Kidney tubule cell (primary cell): Measurements from ENCODE around the gene NUDT21.
"Not testable (repeated sequence)": the region's sequence is repeated elsewhere in the genome, so short reads cannot be mapped to it uniquely, and the experiment has no call there.

Experiments
- DNase-seq: peaks from one replicate; pipeline ENCODE4 v3.0.0-alpha.2; 2018; ENCODE audit warnings: low spot score

NUDT21 gene

DNA sequence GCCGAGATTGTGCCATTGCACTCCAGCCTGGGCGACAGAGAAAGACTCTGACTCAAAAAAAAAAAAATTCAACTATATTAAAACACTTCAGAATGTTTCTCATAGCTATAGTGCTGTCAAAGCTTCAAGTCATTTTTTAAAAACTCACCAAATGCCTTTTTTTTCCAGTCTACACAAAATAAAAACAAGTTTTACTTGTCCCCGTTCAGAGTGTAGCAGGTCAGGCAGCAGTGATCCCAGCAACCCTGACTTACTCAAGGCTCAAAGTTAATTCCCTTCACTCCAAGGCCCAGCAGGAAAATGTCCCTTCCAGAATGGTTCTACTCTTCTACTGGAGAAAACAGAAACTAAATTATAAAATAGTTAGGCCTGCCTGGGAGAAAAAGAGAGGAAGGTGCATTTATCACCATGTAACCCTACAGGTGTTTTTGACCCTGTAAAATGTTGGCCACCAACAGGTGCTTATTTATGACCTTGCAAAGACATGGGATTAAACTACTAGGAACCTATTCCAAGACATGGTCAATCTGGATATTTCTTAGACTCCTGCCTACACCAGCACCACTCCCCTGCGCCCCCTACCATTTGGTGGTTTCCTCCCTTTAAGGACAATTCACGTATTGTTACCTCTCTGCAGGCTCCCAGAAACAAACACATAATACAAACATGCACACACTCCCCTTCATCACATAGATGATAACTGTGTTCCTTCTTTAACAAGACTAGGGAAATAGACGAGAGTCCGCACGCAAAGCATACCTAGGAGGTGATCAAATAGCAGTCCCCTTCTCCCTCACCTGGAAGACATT, 31.2 kb downstream of the NUDT21 start:
- DNase-seq, result no peak

DNA sequence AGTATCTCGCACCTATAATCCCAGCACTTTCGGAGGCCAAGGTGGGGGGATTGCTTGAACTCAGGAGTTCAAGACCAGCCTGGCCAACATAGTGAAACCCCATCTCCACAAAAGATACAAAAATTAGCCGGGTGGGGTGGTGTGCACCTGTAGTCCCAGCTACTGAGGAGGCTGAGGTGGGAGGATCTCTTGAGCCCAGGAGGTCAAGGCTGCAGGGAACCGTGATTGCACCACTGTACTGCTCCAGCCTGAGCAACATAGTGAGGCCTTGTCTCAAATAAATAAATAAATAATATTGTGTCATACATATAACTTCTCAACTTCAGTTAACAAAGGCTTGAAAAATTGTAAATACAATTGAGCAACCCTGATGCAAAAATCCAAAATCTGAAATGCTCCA, 34.0 kb downstream of the NUDT21 start:
- no peak for DNase-seq

DNA sequence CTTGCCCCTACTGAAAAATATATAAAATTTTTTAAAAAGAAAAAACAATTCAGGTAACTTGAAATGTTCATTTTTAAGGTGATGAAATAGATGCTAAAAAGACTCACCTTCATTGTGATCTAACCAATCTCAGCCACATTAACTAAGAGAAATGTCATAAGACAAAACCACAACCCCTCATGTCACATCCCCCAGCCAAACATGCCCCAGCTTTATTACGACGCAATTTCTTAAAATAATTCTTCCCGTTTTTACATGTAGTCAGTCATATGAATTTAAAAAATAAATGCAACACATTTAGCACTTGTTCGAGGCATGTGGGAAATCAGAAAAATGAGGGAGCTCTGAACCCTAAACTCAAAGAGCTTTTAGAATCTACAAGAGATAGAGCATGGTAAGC, 35.3 kb downstream of the NUDT21 start:
- no peak for DNase-seq

DNA sequence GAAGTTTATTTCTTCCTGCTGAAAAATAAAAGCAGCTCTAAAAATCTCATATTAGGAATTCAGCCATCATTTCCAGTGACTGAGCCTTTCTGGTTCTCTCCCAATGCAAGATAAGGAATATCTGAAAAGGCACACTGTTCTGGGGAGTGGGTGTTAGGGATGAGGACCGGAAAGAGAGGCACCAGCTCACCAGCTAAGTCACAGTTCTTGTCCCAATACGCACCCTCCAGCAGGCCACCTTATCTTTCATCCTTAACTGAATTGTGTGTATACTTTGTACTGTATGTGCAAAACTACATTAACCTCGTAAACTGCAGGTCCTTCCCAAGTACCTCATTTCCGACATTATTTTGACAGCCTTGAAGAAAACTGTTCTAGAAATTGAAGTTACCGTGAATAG, 36.8 kb downstream of the NUDT21 start:
- DNase-seq, result no peak

DNA sequence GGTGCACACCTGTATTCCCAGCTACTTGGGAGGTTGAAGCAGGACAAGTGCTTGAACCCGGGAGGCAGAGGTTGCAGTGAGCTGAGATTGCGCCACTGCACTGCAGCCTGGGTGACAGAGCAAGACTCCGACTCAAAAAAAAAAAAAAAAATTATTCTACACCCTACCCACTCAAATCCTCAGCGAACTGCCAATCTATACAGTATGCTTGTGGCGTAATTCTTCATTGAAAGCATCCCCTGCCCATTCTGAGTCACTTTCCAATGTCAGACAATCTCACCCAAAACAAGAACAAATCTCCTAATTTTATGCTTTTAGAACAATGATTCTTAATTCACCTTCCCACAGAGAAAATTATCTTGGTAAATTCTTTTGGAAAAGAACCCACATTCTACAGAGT, 37.8 kb downstream of the NUDT21 start:
- no peak for DNase-seq

DNA sequence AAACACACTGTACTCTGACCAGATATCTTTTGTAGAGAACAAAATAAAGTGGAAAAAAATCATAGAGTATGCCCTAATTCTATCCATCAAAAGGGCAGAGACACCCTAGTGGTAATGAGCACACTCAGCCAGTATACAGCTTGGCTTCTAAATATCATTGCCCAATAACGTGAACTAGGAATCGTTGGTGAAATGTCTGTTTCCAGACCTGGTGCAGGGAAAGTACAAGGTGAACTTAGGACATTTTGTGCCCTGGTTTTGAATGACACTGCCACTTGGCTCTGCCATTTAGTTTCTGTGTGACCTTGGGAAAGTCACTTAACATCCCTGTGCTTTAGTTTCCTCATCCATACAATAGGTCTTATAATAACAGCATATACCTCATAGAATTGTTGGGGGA, 39.5 kb downstream of the NUDT21 start:
- DNase-seq, result no peak

DNA sequence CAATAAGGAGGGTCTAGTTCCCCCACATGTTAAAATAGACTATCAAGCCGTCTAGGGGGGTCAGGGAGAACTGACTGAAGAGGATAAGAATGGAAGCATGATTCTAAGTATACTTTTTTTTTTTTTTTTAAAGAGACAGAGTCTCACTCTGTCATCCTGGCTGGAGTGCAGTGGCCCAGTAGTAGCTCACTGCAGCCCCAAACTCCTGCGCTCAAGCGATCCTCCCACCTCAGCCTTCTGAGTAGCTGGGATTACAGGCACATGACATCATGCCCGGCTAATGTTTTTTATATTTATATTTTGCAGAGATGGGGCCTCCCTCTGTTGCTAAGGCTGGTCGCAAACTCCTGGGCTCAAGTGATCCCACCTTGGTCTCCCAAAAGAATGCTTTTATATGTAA, 40.0 kb downstream of the NUDT21 start:
- DNase-seq, result no peak

DNA sequence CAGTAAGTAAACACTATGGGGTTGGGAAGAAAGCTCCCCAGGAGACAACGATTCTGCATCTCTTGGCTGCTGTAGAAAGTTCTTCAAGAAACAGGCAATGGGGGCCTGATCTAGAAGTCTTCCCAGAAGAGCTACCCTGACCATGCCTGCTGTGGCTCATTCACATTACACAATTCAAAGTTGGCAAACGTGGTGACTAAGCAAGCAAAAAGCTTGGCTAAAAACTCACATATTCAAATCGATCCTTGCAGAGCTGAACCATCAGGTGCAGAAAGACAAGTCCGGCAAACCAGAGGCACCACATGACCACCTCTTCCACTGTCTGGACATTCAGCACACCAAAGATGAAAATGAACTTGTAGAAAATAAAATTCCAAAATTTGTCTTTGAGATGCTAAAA, 41.9 kb downstream of the NUDT21 start:
- DNase-seq, result peak; percentile 68

DNA sequence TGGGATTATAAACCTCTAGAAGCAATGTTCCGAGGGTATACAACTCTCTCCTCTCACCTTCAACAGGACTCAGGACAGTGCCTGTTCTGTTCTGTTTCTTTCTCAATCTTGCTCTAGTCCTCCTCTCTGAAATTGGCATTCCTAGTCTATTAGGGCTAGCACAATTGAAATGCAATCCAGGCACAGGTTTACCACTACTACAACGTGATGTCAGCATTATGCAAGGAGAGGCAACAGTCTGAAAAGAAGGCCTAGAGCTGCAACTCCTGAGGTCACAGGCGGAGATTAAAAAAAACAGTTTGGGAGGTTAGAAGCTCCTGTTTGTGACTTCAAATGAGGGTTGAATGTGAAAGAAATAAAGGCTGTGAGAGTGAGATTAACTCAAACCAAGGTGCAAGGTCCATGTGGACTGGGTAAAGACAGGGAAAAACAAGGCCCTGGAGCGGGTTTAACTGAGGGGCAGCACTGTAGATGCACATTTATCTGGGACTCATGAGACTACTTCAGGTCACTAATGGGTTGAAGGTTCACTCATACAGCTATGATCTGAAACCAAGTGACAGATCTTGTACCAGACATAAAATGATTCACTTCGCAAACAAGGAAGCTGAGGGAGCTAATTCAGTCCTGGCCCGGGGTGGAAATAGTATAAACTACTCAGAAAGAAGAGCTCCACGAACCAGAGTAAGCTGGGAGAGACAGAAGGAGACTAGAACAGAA, 42.6 kb downstream of the NUDT21 start:
- peak; percentile 75 for DNase-seq

DNA sequence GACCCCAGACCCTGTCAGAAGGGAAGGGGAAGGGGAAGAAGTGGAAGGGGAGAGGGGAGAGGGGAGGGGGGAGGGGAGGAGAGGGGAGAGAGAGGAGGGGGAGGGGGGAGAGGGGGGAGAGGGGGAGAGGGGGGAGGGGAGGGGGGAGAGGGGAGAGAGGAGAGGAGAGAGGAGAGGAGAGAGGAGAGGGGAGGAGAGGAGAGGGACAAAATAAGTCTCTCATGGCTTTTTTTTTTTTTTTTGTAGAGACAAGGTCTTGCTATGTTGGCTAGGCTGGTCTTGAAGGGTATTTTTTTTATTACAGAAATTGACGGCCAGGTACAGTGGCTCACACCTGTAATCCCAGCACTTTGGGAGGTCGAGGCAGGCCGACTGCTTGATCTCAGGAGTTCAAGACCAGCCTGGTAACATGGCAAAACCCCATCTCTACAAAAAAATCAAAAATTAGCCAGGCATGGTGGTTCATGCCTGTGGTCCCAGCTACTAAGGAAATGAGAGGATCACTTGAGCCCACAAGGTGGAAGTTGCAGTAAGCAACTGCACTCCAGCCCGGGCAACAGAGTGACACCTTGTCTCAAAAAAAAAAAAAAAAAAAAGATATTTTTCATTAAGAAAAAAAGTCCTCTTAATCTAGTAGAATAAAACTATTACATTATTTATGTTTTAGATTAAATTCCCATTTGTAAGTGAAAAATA, 45.0 kb downstream of the NUDT21 start:
- DNase-seq, result no peak

DNA sequence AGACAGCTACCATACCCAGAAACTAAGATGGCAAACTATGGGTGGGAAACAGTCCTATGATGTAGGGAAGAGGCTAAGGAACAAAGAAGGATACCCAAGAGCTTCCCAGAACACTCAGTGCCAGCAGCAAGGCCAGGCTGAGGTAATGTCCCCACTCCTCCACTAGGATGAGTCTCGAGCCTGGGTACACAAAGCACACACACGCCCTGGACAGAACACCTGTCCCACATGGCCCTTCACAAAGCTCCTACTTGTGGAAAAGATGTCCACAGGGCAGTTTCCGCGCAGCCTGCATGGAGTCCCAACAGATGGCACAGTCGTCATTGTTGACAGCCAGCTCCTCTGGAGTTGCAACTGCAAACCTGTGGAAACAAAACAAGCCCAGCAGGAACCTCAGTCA, 49.6 kb downstream of the NUDT21 start:
- DNase-seq, result peak; percentile 25

DNA sequence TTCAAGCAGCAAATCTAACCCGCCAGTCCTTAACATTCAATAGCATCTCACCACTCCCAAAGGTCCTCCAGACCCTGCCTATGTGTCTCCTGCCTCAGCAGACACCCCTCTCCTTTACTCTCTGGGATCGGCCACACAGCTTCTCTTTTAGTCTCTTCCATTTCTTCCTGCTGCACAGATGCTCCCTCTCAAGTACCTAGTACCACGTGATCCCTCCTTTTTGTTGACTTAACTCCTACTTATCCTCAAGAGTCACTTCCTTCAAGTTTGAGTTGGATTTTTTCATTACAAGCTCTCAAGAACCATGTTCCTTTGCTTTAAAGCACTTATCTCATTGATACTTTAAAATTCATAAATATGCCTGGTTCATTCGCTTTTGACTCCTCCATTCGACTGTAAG, 50.7 kb downstream of the NUDT21 start:
- no peak for DNase-seq

DNA sequence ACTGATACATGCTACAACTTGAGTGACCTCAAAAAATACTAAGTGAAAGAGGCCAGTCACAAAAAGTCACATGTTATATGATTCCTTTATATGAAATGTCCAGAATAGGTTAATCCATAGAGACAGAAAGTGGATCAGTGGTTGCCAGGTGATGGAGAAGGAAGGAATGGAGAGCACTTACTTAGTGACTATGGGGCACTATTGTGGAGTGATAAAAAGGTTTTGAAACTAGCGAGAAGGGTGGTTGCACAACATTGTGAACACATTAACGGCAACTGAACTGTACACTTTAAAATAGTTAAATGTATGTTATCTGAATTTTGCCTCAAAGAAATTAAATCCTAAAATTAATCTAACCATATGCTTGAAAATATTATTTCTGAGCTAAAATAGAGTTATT, 51.6 kb downstream of the NUDT21 start:
- no peak for DNase-seq

DNA sequence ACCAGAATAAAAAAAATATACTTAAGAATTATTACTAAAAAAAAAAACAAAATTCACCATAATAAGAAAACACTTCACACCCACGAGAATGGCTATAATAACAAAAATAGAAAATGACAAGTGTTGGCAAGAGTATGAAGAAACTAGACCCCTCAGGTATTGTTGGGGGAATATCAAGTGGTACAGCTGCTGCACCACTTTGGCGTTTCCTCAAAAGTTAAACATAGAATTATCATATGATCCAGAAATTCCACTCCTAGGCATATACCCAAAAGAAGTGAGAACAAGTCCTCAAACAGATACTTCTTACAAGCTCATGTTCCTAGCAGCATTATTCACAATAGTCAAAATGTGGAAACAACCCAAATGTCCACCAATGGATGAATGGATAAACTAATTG, 52.1 kb downstream of the NUDT21 start:
- no peak for DNase-seq

DNA sequence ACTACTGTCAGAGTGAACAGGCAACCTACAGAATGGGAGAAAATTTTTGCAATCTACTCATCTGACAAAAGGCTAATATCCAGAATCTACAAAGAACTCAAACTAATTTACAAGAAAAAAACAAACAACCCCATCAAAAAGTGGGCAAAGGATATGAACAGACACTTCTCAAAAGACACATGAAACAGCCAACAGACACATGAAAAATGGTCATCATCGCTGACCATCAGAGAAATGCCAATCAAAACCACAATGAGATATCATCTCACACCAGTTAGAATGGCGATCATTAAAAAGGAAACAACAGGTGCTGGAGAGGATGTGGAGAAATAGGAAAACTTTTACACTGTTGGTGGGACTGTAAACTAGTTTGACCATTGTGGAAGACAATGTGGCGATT, 54.4 kb downstream of the NUDT21 start:
- DNase-seq, result not testable (repeated sequence)

DNA sequence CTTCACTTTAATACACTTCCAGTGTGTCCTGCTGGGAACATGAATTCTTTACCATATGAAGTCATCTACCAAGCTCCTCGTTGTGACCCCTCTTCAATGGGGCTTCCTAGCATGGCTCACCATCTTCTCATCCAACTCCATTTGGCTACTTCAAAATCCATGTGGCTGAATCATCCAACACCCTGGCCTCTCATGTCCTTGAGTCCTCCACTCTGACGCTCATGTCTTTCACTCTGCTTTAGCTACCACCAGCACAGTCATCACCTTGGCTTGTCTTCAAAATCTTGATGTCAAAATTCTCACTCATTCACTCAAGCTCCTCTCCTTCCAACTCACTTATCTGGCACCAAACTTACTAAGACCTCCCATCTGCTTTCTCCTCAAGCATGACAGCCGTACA, 61.6 kb downstream of the NUDT21 start:
- DNase-seq, result peak; percentile 95

DNA sequence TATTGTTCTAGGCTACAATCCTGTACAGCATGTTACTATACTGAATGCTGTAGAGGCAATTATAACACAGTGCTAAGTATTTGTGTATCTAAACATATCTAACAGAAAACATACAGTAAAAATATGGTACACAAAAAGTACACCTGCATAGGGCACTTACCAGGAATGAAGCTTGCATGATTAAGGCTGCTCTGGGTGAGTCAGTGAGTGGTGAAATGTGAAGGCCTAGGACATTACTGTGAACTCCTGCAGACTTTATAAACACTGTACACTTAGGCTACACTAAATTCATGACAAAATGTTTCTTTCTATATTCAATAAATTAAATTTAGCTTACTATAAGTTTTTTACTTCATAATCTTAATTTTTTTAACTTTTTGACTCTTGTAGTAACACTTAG, 62.9 kb downstream of the NUDT21 start:
- peak; percentile 27 for DNase-seq

DNA sequence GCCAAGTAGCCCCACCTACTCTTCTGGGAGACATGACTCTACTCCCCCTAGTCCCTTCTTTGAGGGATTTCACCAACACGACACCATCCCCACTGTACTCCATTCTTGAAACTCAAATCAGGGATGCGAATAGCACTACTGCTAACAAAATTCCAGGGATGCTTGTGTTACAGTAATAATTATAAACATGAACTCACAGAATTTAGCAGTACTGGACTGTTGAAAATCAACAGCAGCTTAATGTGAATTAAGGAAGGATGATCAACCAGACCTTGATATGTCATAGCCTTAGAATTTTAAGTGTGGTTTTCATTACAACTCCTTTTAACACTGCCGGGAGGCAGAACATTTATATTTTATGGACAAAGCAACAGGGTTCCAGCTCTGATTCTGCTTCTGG, 63.7 kb downstream of the NUDT21 start:
- no peak for DNase-seq

DNA sequence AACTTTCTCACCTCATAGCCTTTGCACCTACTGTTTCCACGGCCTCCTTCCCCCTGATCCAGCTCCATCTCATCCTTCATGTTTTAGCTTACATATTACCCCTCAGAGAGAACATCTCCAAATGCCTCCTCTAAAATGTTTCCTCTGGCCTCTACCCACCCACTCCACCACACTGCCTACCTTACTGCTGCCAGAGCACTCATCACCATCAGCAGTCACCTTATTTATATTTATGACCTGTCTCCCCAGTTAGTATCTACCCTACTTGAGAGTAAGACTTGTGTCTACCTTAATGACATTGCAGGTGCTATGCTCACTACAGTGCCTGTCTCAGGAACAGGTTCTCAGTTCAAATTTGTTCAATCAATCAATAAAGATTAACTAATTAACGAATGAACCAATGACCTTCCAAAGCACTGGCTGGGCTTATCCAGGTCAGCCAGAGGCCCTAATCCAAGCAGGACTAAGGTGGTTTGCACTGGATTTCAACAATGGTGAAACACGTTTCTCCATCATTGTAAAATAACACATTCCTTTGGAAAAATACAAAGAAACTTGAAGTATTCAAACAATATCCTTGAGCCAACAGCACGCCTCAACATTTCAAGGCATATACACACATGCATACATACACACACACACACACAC, 66.9 kb downstream of the NUDT21 start:
- DNase-seq, result no peak

DNA sequence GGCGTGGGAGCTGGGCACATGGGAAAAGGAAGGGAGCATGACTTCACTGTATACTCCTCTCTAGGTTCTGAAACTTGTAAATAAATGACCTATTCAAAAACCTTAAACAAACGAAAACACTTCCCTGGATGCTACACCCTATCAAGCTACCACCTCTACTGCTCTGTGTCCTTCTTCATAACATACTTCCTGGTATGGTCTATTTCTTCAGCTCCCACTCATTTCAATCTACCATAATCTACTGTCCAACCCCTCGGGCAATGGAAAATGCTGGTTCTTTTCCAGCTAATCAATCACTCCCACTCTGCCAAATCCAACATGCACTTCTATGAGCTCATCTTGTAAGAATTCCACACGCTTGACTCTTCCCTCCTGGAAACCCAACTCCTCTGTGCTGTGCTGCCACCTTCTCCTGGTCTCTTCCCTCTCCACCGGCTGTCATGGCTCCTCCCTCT, 68.2 kb downstream of the NUDT21 start:
- DNase-seq, result peak; percentile 86

DNA sequence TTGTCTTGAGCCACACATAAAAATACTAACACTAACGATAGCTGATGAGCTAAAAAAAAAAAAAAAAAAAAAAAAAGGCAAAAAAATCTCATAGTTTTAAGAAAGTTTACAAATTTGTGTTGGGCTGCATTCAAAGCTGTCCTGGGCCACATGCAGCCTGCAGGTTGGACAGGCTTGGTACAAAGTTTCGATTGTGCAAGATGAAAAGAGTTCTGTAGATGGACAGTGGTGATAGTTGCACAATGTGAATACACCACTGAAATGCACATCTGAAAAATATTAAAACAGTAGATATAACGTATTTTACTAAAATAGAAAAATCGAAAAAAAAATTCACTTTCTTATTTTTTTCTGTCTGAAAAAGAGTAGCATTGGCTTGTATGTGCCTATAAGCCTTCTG, 68.7 kb downstream of the NUDT21 start:
- no peak for DNase-seq

DNA sequence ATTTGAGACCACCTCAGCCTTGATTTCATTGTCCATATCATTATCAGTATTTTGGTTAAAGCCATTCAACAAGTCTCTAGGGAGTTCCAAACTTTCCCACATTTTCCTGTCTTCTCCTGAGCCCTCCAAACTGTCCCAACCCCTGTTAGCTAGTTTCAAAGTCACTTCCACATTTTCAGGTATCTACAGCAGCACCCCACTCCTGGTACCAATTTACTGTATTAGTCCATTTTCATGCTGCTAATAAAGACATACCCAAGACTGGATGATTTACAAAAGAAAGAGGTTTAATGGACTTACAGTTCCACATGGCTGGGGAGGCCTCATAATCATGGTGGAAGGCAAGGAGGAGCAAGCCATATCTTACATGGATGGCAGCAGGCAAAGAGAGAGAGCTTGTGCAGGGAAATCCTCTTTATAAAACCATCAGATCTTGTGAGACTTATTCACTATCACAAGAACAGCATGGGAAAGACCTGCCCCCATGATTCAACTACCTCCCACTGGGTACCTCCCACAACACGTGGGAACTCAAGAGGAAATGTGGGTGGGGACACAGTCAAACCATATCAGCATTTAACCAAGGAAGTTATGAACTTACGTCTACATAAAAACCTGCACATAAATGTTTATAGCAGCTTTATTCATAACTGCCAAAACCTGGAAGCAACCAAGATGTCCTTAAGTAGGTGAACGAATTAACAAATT, 70.2 kb downstream of the NUDT21 start:
- not testable (repeated sequence) for DNase-seq
